HEK293T (cell line): ENCODE results near the gene CELF5.
"Not testable (repeated sequence)": the region's sequence is repeated elsewhere in the genome, so short reads cannot be mapped to it uniquely, and the experiment has no call there.

Source experiments
- CTCF ChIA-PET: fragments of 350-600 bp; formaldehyde crosslinking; extraction: SDS; loops from one replicate; lab custom pipeline; 2021; ENCODE audit warnings: antibody characterized with exemption, inconsistent platforms; lab: Yijun Ruan, JAX
- POLR2A ChIA-PET: fragments of 350-600 bp; formaldehyde crosslinking; extraction: SDS; loops from one replicate; lab custom pipeline; 2020; ENCODE audit warnings: antibody characterized with exemption, inconsistent platforms; lab: Yijun Ruan, JAX
- DNase-seq: peaks from one replicate; pipeline ENCODE4 v3.0.0; 2012; ENCODE audit warnings: mixed read lengths; ENCODE audit errors: extremely low spot score
- ARNT ChIP-seq: fragments of 450-650 bp; IDR thresholded peaks from 2 replicates; pipeline ENCODE4 v1.6.1; 2017; ENCODE audit warnings: mild to moderate bottlenecking
- BHLHE40 ChIP-seq: fragments of 450-650 bp; IDR thresholded peaks from 2 replicates; pipeline ENCODE4 v1.6.1; 2016; ENCODE audit warnings: mild to moderate bottlenecking, moderate library complexity, borderline replicate concordance
- CTBP1 ChIP-seq: fragments of 450-650 bp; IDR thresholded peaks from 2 replicates; pipeline ENCODE4 v1.6.1; 2016; ENCODE audit warnings: borderline replicate concordance
- ELF4 ChIP-seq: fragments of 450-650 bp; IDR thresholded peaks from 2 replicates; pipeline ENCODE4 v1.6.1; 2017; ENCODE audit warnings: antibody characterized with exemption
- FOXA1 ChIP-seq: fragments of 450-650 bp; IDR thresholded peaks from 2 replicates; pipeline ENCODE4 v1.6.1; 2016; ENCODE audit warnings: mild to moderate bottlenecking
- FOXK2 ChIP-seq: fragments of 450-650 bp; IDR thresholded peaks from 2 replicates; pipeline ENCODE4 v1.6.1; 2016; ENCODE audit warnings: mild to moderate bottlenecking
- FOXM1 ChIP-seq: fragments of 450-650 bp; IDR thresholded peaks from 2 replicates; pipeline ENCODE4 v1.6.1; 2017; ENCODE audit warnings: mild to moderate bottlenecking, borderline replicate concordance
- HDGF ChIP-seq: fragments of 450-650 bp; IDR thresholded peaks from 2 replicates; pipeline ENCODE4 v1.6.1; 2017; ENCODE audit warnings: antibody characterized with exemption, borderline replicate concordance
- L3MBTL2 ChIP-seq: fragments of 450-650 bp; conservative IDR thresholded peaks from 2 replicates; pipeline ENCODE4 v1.6.1; 2016; ENCODE audit warnings: mild to moderate bottlenecking
- LEF1 ChIP-seq: fragments of 450-650 bp; IDR thresholded peaks from 2 replicates; pipeline ENCODE4 v1.6.1; 2017; ENCODE audit warnings: mild to moderate bottlenecking, borderline replicate concordance
- NFRKB ChIP-seq: fragments of 450-650 bp; IDR thresholded peaks from 2 replicates; pipeline ENCODE4 v1.6.1; 2016; ENCODE audit warnings: mild to moderate bottlenecking, moderate library complexity
- SP1 ChIP-seq: fragments of 450-650 bp; IDR thresholded peaks from 2 replicates; pipeline ENCODE4 v1.6.1; 2017
- SUZ12 ChIP-seq: fragments of 450-650 bp; IDR thresholded peaks from 2 replicates; pipeline ENCODE4 v1.6.1; 2016; ENCODE audit warnings: mild to moderate bottlenecking
- TARDBP ChIP-seq: fragments of 450-650 bp; IDR thresholded peaks from 2 replicates; pipeline ENCODE4 v1.6.1; 2016
- ZNF384 ChIP-seq: fragments of 450-650 bp; IDR thresholded peaks from 2 replicates; pipeline ENCODE4 v1.6.1; 2016
- TF ChIP-seq, protein P1 (sequence below): fragments of 450-650 bp; IDR thresholded peaks from 2 replicates; pipeline ENCODE4 v1.6.1; 2016

The CELF5 gene

DNA sequence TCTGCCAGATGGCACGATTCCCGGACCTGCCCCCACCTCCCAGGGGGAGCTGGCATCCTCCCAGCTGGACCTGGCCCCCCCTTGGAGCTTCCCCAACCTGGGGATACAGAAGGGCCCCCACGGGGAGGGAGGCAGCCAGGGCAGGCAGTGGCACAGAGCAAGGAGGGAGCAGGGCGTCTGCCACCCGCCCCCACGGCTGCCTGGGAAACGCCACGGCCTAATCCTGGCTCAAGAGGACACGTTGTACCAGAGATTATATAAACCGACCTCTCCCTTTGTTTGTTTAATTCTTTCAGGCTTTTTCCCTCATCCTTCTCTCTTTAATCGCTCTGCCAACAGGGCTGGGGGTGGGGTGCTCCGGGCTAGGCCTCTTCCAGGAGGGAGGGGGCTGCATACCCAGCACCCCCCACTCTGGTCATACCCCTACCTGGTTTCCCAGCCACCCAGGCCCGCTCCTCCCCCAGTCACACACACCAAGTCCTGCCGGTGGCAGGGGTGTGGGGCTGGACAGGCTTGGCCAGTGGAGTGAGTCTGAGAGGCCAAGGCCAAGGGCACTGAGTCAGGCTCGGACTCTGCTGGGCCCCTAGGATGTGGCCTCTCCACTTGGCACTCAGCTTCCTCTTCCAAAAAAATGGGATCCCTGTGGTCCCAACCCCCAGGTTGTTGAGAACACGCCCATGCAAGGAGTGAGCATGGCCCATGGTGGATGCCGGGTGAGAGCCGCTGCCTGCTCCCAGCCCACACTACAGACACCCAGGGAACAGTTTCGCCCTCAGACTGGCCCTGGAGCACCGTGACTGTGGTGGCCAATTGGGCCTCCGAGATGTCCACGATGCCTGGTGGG is 112.4 kb downstream of the CELF5 start:
- no peak for DNase-seq
- CTCF ChIA-PET = interaction anchor here (0.6 kb wide), 1 partner anchor 17 kb away, joined by 3 read pairs; no protein-coding TSS in a partner anchor
- TF ChIP-seq NFRKB (no peak), SUZ12 (no peak), ARNT (no peak), HDGF (no peak), L3MBTL2 (no peak), ZNF384 (no peak), SP1 (no peak)
- TF ChIP-seq, protein P1, sequence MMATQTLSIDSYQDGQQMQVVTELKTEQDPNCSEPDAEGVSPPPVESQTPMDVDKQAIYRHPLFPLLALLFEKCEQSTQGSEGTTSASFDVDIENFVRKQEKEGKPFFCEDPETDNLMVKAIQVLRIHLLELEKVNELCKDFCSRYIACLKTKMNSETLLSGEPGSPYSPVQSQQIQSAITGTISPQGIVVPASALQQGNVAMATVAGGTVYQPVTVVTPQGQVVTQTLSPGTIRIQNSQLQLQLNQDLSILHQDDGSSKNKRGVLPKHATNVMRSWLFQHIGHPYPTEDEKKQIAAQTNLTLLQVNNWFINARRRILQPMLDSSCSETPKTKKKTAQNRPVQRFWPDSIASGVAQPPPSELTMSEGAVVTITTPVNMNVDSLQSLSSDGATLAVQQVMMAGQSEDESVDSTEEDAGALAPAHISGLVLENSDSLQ = no peak
- POLR2A ChIA-PET = no interaction called here

DNA sequence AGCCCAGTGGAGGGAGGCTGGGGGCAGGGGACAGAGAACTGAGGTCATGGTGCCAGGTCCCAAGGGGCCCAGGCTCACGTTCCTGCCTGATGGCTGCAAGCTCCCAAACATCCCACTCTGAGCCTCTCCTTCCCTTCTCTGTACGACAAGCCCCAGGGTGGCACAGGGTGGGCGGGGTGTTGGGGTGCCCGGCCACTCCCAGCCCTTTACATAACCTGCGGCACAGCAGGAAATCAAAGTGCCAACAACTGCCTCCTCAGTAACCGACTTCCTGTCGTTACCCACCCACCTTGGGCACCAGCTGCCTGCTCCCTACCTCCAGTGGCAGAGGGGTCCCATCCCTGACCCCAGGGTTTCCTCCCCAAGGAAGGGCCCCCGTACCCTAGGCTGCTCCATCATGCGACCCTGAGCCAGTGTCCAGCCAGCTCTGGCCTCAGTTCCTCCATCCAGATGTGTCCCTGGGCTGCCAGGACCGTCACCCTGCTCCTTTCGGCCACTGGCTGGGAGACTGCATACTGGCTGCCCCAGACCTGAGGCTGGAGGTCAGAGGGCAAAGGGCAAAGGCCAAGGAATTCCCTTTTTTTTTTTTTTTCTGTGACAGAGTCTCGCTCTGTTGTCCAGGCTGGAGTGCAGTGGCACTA is 114.2 kb downstream of the CELF5 start:
- ChIA-PET POLR2A (no interaction called here), CTCF (interaction anchor here (1.0 kb wide), 1 partner anchor 91 kb away, joined by 3 read pairs; no protein-coding TSS in a partner anchor)
- TF ChIP-seq ELF4 (no peak), ARNT (no peak), FOXM1 (no peak), NFRKB (no peak), FOXA1 (no peak), LEF1 (no peak), BHLHE40 (no peak)
- TF ChIP-seq, protein P1 = no peak
- no peak for DNase-seq

DNA sequence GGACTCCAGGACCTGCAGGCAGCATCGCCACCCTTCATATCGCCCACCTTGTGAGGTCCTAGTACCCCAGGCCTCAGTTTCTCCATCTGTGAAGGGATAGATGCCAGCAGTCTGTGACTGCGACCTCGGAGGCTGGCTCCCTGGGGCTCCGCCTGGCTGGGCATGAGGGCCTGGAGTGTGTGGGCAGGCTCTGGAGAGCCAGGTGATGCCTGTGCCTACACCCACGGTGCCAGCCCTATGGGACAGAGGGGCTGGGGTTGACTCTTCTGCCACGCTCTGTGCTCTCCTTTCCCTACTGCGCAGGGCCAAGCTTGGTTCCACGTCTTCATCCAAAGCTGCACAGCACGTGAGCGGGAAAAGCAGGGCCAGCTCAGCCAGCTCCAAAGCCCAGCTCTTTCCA is 115.9 kb downstream of the CELF5 start:
- DNase-seq = no peak
- no peak for TF ChIP-seq SP1
- TF ChIP-seq, protein P1 = no peak
- TF ChIP-seq L3MBTL2 = no peak
- no peak for TF ChIP-seq ELF4
- TF ChIP-seq NFRKB = no peak
- no peak for TF ChIP-seq CTBP1
- no peak for TF ChIP-seq HDGF
- TF ChIP-seq ARNT = no peak
- no peak for TF ChIP-seq BHLHE40
- ChIA-PET CTCF (interaction anchor here (0.6 to 0.9 kb wide), 2 partner anchors 100 to 130 kb away, joined by 3 to 4 read pairs; no protein-coding TSS in a partner anchor), POLR2A (no interaction called here)

DNA sequence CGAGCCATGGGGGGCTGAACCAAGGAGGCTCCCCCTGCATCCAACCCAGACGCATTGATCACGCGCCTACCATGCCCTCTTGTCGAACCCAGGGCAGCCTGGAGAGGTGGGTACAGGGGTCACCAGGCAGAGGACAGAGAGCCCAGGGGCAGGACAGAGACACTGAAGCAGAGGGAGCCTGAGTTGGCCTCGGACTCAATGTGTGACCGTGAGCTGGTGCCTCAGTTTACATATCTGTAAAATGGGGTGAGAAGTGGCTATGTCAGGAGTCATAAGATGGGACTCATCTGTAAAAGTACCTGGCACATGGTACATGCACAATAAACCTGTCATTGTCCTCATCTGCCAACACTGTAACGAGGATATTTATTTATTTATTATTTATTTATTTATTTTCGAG is 117.8 kb downstream of the CELF5 start:
- no peak for TF ChIP-seq FOXK2
- no peak for TF ChIP-seq ZNF384
- no peak for TF ChIP-seq ARNT
- TF ChIP-seq FOXA1 = no peak
- TF ChIP-seq HDGF = no peak
- no peak for TF ChIP-seq LEF1
- no peak for TF ChIP-seq SP1
- no peak for TF ChIP-seq TARDBP
- no peak for TF ChIP-seq CTBP1
- no peak for TF ChIP-seq FOXM1
- no peak for TF ChIP-seq BHLHE40
- no peak for TF ChIP-seq ELF4
- TF ChIP-seq L3MBTL2 = no peak
- no peak for TF ChIP-seq SUZ12
- TF ChIP-seq NFRKB = no peak
- TF ChIP-seq, protein P1 = no peak
- ChIA-PET POLR2A (no interaction called here), CTCF (no interaction called here)
- no peak for DNase-seq

DNA sequence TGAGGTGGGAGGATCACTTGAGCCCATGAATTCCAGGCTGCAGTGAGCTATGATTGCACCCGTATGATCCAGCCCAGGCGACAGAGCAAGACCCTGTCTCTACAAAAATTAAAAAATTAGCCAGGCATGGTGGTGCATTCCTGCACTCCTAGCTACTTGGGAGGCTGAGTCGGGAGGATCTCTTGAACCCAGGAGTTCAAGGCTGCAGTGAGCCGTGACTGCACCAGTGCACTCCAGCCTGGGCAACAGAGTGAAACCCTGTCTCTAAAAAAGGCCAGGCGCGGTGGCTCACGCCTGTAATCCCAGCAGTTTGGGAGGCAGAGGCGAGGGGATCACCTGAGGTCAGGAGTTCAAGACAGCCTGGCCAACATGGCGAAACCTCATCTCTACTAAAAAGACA is 118.5 kb downstream of the CELF5 start:
- POLR2A ChIA-PET, CTCF ChIA-PET, DNase-seq: not testable (repeated sequence)
